Uterus (tissue), 4 donors: ENCODE results near the gene SLC35G1. TPM values are rescaled to one million over a fixed set of nuclear protein-coding genes. Genes with fewer than 3 reads are reported as not detected.

ENCODE experiments used
- DNase-seq, 2 donors: peaks; one replicate each; pipeline ENCODE4 v3.0.0-alpha.2; 2019 to 2020
- H3K27ac ChIP-seq, 2 donors: fragments of 200-600 bp; sonication (generic); 1 replicate in 1 of 2; 2 replicates in 1 of 2; pipeline ENCODE4 v1.5.1; 2016 to 2018
- H3K27me3 ChIP-seq, 2 donors: fragments of 200-600 bp; sonication (generic); one replicate each; pipeline ENCODE4 v1.5.1; 2018 to 2019; ENCODE audit warnings: control low read depth in 1 of 2
- H3K36me3 ChIP-seq, 2 donors: fragments of 200-600 bp; sonication (generic); one replicate each; pipeline ENCODE4 v1.5.1; 2019; ENCODE audit warnings: control low read depth in 1 of 2
- H3K4me1 ChIP-seq, 2 donors: fragments of 200-600 bp; sonication (generic); one replicate each; pipeline ENCODE4 v1.5.1; 2018 to 2019; ENCODE audit warnings: control low read depth in 1 of 2
- H3K4me3 ChIP-seq, 2 donors: fragments of 200-600 bp; sonication (generic); 1 replicate in 1 of 2; 2 replicates in 1 of 2; pipeline ENCODE4 v1.5.1; 2018 to 2019; ENCODE audit warnings: mild to moderate bottlenecking in 1 of 2
- H3K9me3 ChIP-seq, 2 donors: fragments of 200-600 bp; sonication (generic); one replicate each; pipeline ENCODE4 v1.5.1; 2019; ENCODE audit warnings: control low read depth in 1 of 2
- POLR2A ChIP-seq, 2 donors: fragments of 450-650 bp; IDR thresholded peaks; one replicate each; pipeline ENCODE4 v1.6.1; 2016; ENCODE audit warnings: antibody characterized with exemption in 2 of 2, mild to moderate bottlenecking in 1 of 2, moderate library complexity in 1 of 2
- intact Hi-C: fragments of 100-400 bp; cut with DNase I; formaldehyde crosslinking; loops from one replicate; pipeline ENCODE4 v1.15.1; 2023; ENCODE audit warnings: low total_unique reads
- total RNA-seq, 4 donors: library from RNA; depleted of rRNA in 3 of 4; stranded (reverse); fragments of >200 nt in 3 of 4; gene quantifications; one replicate each; pipeline versions ENCODE4 v1.1.0 to v1.2.4, GENCODE V29; 2014 to 2023
- TF ChIP-seq, protein P1 (sequence below), 4 experiments: fragments of 200-600 bp in 2 of 4; fragments of 450-650 bp in 2 of 4; sonication (generic) in 2 of 4; IDR thresholded peaks; one replicate each; pipeline ENCODE4 v1.5.1; 2016 to 2019; ENCODE audit warnings: antibody characterized with exemption in 4 of 4, mild to moderate bottlenecking in 2 of 4, moderate library complexity in 1 of 4
- donor health status: DM: yes; HTN: yes; CAD: no.

SLC35G1 gene, protein sequence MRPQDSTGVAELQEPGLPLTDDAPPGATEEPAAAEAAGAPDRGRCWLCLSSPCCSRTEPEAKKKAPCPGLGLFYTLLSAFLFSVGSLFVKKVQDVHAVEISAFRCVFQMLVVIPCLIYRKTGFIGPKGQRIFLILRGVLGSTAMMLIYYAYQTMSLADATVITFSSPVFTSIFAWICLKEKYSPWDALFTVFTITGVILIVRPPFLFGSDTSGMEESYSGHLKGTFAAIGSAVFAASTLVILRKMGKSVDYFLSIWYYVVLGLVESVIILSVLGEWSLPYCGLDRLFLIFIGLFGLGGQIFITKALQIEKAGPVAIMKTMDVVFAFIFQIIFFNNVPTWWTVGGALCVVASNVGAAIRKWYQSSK
- 1 to 10 TPM; 2.8 to 6.7 (median 4.8) TPM for total RNA-seq

DNA sequence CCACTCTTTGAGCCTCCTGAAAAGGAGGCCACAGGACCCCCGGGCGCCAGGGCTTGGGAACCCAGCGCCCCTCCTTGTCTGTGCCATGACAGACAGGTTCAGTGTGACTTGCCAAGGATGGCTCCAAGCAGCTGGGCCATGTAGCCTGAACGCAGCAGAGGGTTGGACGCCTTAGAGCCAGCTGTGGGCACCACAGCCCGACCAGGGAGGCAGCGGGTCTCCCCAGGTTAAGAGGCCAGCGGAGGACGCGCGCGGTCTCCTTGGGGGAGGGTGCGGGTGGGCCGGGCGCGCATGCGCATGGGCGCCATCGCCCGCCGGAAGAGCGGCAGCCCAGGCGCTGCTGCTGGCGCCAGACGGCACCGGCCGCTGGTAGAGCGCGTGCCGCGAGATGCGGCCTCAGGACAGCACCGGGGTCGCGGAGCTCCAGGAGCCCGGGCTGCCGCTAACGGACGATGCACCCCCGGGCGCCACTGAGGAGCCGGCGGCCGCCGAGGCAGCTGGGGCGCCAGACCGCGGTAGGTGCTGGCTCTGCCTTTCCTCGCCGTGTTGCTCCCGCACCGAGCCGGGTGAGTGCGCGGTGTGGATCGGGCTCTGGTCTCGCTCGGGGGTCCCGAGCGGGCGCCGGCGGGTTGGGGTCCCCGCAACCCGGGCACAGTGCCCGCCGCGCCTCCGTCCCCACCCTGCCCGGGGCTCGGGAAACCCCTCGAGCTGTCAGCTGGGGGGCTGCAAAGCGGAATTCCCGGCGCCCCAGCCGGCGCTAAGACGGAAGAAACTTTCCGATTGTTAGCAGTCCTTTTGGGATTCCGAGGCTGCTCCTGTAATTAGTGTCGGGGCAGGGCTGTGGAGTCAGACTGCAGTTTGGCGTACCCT is at the start of gene SLC35G1:
Gene SLC35G1, plus strand, starts transcription at position 333 of the 870 bp plus-strand sequence. Its CDS starts 56 bp downstream, at position 389.
- Histone ChIP-seq H3K27me3 (no peaks in the 10 kb centered on the region), H3K4me3 (peak within 1 kb of the TSS; percentile 37 to 60), H3K27ac (peak within 1 kb of the TSS; percentile 21 to 59), H3K4me1 (no peaks in the 10 kb centered on the region), H3K9me3 (no peaks in the 10 kb centered on the region), H3K36me3 (no peaks in the 10 kb centered on the region)
- intact Hi-C loops, result no loop called here
- TF ChIP-seq POLR2A (IDR thresholded peaks at IDR 0.05), result peak in 1 of 2 donors; percentile 77
- TF ChIP-seq, protein P1, sequence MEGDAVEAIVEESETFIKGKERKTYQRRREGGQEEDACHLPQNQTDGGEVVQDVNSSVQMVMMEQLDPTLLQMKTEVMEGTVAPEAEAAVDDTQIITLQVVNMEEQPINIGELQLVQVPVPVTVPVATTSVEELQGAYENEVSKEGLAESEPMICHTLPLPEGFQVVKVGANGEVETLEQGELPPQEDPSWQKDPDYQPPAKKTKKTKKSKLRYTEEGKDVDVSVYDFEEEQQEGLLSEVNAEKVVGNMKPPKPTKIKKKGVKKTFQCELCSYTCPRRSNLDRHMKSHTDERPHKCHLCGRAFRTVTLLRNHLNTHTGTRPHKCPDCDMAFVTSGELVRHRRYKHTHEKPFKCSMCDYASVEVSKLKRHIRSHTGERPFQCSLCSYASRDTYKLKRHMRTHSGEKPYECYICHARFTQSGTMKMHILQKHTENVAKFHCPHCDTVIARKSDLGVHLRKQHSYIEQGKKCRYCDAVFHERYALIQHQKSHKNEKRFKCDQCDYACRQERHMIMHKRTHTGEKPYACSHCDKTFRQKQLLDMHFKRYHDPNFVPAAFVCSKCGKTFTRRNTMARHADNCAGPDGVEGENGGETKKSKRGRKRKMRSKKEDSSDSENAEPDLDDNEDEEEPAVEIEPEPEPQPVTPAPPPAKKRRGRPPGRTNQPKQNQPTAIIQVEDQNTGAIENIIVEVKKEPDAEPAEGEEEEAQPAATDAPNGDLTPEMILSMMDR (IDR thresholded peaks at IDR 0.05), result no peak
- peak; percentile 41 to 65 for DNase-seq

DNA sequence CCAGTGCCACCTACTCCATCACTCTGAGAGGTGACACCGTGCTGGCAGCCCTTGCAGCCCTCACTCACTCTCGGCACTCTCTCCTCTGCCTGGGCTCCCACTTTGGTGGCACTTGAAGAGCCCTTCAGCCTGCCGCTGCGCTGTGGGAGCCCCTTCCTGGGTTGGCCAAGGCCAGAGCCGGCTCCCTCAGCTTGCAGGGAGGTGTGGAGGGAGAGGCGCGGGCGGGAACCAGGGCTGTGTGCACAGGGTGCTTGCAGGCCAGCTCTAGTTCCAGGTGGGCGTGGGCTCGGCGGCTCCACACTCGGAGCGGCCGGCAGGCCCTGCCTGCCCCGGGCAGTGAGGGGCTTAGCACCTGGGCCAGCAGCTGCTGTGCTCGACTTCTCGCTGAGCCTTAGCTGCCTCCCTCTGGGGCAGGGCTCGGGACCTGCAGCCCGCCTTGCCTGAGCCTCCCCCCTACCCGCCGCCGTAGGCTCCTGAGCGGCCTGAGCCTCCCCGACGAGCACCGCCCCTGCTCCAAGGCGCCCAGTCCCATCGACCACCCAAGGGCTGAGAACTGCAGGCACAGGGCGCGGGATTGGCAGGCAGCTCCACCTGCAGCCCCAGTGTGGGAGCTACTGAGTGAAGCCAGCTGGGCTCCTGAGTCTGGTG is 48.7 kb upstream of the SLC35G1 start:
- no peaks in the 10 kb centered on the region for H3K4me1 ChIP-seq
- intact Hi-C loops, result no loop called here
- TF ChIP-seq, protein P1 (IDR thresholded peaks at IDR 0.05), result no peak
- no peak for TF ChIP-seq POLR2A (IDR thresholded peaks at IDR 0.05)
- H3K36me3 ChIP-seq, result no peaks in the 10 kb centered on the region
- no peaks in the 10 kb centered on the region for H3K27me3 ChIP-seq
- no peak overlapping the region for H3K27ac ChIP-seq
- no peak for DNase-seq
- H3K4me3 ChIP-seq, result no peak overlapping the region
- no peaks in the 10 kb centered on the region for H3K9me3 ChIP-seq

- Histone ChIP-seq H3K4me1 (no peaks in the 10 kb centered on the region), H3K4me3 (no peak overlapping the region), H3K9me3 (no peaks in the 10 kb centered on the region), H3K36me3 (no peaks in the 10 kb centered on the region), H3K27ac (no peak overlapping the region), H3K27me3 (no peaks in the 10 kb centered on the region)
- intact Hi-C loops, result no loop called here
- TF ChIP-seq, protein P1 (IDR thresholded peaks at IDR 0.05), result no peak
- TF ChIP-seq POLR2A (IDR thresholded peaks at IDR 0.05), result no peak
- no peak for DNase-seq
Observed at GRCh38 chr10:93849593-93849992, 44.2 kb upstream of the SLC35G1 start.

DNA sequence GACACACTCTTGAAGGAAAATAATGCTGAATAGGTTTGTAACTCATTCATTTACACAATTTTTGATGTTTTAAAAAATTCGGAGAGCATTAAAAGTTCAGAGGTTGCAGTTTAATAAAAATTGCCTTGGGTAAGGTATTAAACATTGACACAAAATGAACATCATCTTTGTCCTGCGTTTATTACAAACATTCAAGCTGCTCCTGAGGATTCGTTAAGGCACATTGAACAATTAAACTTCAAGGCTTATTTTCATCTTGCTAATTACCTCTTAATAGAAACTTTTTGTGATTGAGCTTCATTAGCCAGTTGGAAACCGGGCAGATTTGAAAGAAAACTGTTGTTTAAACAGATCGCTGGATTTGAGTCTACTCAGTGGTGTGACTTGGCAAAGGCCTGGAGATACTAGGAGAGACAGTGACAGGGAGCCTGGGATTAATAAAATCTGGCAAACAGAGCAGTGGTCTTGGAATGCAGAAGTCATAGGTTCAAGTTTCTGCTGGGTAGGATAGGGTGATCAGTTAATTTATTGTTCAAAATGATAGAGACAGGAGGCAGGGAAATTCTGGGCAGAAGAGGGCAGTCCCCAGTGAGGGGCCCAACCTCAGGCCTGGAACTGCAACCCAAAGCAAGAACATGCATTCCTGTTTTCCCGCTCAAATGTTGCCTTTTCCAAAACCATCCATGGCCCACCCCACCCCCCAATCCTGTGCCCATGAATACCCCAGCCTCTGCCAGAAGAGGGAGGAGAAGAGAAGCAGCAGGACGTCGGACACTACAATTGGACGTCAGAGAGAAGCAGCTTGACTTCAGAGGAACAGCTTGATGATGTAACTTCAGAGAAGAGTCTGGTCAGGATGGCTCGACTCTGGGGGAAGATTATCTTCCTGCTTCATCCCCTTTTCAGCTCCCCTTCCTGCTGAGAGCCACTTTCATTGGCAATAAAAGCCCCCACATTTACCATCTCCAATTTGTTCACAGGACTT is 43.5 kb upstream of the SLC35G1 start:
- Histone ChIP-seq H3K9me3 (no peaks in the 10 kb centered on the region), H3K36me3 (no peaks in the 10 kb centered on the region), H3K27me3 (no peaks in the 10 kb centered on the region), H3K4me3 (no peak overlapping the region), H3K27ac (no peak overlapping the region), H3K4me1 (no peaks in the 10 kb centered on the region)
- intact Hi-C loops, result no loop called here
- no peak for TF ChIP-seq POLR2A (IDR thresholded peaks at IDR 0.05)
- TF ChIP-seq, protein P1 (IDR thresholded peaks at IDR 0.05), result no peak
- no peak for DNase-seq
